Measurements from ENCODE around the gene LRRC31.

- TF ChIP-seq CTCF (IDR thresholded peaks at IDR 0.05) = no peak
- no peak for TF ChIP-seq POLR2A (IDR thresholded peaks at IDR 0.05)
These were observed 28.6 kb downstream of the LRRC31 start for GRCh38 chr3:169841171-169841570.

Data from thyroid gland (tissue), 4 donors.